NK-92 treated with Interleukin-12 subunit alpha and Interleukin-12 subunit beta, amount 100 ng/mL, for 24 hours (cell line): Measurements from ENCODE around the gene DOHH.
A peak's percentile ranks its signal among the peaks of the same experiment; 100 is the strongest.
"Not testable (repeated sequence)": the region's sequence is repeated elsewhere in the genome, so short reads cannot be mapped to it uniquely, and the experiment has no call there.

Source experiments
- DNase-seq: peaks from one replicate; lab custom pipeline; 2025; lab: John Stamatoyannopoulos, UW

Gene DOHH

DNA sequence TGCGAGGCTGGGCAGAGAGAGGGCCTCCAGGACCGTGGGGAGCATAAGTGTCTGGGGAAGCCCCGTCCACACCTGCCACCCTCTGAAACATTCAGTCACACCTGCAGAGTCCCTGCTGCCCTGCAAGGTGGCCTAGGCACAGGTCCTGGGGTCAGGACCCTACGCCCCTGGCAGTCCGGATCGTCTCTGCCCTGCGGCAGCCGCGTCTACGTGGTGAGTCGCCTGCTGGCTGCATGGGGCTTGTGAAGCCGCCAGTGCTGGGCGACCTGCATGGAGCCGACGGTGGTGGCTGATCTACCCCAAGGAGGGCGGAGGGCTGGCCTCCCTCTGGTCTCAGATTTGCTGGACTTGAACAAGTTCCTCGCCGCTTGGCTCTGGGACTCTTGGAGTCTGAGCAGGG is 18.7 kb upstream of the DOHH start:
- DNase-seq, result no peak

GRCh38 chr19:3518659-3519058 is 18.2 kb upstream of the DOHH start:
- DNase-seq, result no peak

- DNase-seq, result no peak
These were observed 17.8 kb upstream of the DOHH start for GRCh38 chr19:3518255-3518654.

DNA sequence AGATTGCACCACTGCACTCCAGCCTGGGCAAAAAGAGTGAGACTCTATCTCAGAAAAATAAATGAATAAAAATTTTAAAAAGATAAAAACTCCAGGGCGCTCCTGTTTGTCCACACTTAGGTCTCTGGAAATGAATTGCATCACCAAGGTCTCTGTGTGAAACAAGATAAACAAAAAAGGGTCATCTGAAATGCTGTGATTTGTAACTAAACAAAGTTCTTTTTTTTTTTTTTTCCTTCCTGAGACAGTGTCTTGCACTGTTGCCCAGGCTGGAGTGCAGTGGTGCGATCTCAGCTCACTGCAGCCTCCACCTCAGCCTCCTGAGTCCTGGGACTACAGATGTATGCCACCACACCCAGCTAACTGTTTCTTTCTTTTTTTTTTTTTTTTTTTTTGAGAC is 17.2 kb upstream of the DOHH start:
- no peak for DNase-seq

GRCh38 chr19:3516675-3517207 is 16.3 kb upstream of the DOHH start:
- no peak for DNase-seq

GRCh38 chr19:3515891-3516422 is 15.5 kb upstream of the DOHH start:
- no peak for DNase-seq

GRCh38 chr19:3514930-3515329 is 14.5 kb upstream of the DOHH start:
- no peak for DNase-seq

DNA sequence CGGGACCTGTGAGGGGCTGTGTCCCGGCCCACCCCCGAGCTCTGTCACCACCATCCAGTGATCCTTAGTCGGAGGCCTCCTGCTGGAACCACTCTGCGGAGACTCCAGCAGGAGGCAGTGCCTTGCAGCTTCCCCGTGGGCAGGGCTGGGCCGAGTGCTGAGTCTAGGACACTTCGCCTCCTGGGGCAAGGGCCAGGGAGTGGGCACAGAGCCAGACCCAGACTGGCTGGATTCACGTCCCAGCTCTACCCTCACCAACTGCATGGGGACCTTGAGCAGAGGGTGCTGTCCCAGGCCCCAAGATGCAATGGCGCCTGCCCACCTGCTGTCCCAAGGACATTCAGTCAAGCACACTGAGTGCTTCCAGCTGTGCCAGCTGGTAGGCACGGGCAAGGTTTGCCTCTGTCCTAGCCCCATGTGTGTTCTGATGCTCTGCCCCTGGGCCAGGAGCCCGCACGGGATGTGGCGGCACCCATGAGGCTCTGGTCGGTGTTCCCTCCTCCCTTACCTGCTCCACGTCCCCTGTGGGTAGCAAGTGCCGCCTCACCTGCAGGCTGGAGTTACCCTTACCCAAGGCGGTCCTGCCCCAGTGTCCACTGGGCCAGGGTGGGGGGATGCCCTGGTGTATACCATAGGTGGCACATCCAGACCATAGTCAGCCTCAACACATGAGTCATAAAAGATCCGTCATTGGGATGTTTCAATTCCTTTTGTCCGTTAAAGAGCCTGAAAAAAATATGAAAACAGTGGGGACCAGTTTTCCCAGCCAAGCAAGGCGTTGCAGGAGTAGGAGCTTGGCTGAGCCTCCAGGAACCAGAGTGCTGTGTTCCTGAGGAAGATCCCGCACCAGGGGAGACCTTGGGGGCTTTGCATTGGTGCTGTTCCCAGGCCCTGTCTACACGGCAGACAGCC is 13.0 kb upstream of the DOHH start:
- no peak for DNase-seq

DNA sequence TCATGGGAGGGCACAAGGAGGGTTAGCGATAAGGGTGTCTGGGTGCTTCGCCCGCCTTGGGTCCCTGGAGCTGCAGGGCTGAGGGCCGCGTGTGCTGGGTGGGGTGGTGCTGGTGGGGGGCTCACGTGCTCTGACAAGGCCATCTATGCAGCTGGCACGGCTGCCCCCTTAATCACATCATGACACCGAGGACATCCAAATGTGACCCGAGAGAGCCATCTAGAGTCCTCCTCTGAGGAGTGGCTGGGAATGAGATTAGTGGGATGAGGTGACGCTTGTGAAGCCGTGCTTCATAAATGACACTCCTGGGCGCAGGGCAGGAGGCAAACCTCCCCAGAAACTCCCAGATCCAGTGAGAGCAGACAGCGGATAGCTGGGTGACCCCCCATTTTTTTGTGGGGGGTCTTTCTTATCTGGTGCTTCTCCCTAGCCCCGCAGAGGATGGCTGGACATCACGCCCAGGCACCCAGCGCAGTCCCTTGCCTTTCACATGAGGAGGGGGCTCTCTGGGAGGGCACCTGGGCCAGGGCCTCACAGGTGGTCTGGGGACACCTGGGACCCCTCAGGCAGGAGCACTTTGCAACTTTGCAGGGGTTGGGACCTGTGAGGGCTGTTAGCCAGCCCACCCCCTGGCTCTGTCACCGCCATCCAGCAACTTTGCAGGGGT is 12.2 kb upstream of the DOHH start:
- no peak for DNase-seq

DNA sequence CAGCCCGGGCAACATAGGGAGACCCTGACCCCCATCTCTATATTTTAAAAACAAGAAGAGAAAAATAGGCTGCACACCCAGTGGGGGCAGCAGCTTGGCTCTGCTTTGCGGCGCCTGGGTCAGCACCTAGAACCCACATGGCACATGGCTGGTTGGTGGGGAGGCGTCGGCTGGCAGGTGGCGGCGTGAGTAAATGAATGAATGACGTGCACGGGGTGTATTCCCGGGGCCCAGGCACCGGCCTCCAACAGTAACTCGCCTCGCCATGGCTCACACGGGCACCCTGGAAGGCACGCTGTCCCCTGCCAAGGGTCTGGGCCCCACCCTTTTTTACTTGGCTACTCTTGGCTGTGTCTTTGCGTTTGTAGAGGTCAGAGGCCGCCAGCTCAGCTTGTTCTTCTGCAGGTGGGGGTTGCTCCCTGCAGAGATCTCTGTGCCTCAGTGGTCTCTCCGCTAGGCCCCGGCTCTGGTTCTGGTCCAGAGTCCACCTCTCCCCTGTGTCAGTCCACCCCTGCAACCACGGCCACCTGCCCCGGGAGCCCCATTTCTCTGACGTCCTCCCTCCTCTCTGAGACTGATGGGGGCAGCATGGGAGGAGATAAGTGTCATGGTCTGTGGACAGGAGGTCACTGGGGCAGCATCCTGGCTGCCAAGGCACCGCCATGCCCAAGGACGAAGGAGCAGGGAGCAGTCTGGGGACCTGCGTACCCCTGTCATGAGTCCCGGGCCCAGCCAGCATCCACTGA is 11.2 kb upstream of the DOHH start:
- no peak for DNase-seq

- no peak for DNase-seq
These were observed 10.3 kb upstream of the DOHH start for GRCh38 chr19:3510727-3511126.

GRCh38 chr19:3509566-3509989 is 9.1 kb upstream of the DOHH start:
- DNase-seq, result no peak

GRCh38 chr19:3508771-3509535 is 8.5 kb upstream of the DOHH start:
- DNase-seq, result no peak

- DNase-seq, result not testable (repeated sequence)
These were observed 7.7 kb upstream of the DOHH start for GRCh38 chr19:3508121-3508661.

- no peak for DNase-seq
These were observed 7.1 kb upstream of the DOHH start for GRCh38 chr19:3507371-3508120.

- no peak for DNase-seq
These were observed 6.2 kb upstream of the DOHH start for GRCh38 chr19:3506384-3507340.

- peak; percentile 99 for DNase-seq
These were observed 5.3 kb upstream of the DOHH start, which contains the start of gene FZR1 for GRCh38 chr19:3505598-3506383. TSS of gene FZR1 (plus strand) at chr19:3506311. CDS start at chr19:3522990, 16,679 bp downstream.

- no peak for DNase-seq
These were observed 4.3 kb upstream of the DOHH start for GRCh38 chr19:3504735-3505134.
